Upper lobe of left lung (tissue), 4 donors: ENCODE data around the gene RNF114.
"Not testable (repeated sequence)": the region's sequence is repeated elsewhere in the genome, so short reads cannot be mapped to it uniquely, and the experiment has no call there.

ENCODE experiments used
- EP300 ChIP-seq, 4 donors: sonication (generic); formaldehyde crosslinking; IDR thresholded peaks; one replicate each; pipeline ENCODE4 v1.5.1; 2017; ENCODE audit warnings: antibody characterized with exemption in 4 of 4, control low read depth in 2 of 4
- POLR2A ChIP-seq, 4 donors: fragments of 450-650 bp; IDR thresholded peaks; one replicate each; pipeline ENCODE4 v1.5.1; 2016 to 2017; ENCODE audit warnings: antibody characterized with exemption in 4 of 4, mild to moderate bottlenecking in 2 of 4
- POLR2AphosphoS5 ChIP-seq, 2 donors: sonication (generic); formaldehyde crosslinking; IDR thresholded peaks; one replicate each; pipeline ENCODE4 v1.5.1; 2017; ENCODE audit warnings: antibody characterized with exemption in 2 of 2
- TF ChIP-seq, protein P1 (sequence below), 6 experiments: fragments of 450-650 bp in 4 of 6; fragments of 200-600 bp in 2 of 6; sonication (generic) in 2 of 6; IDR thresholded peaks; one replicate each; pipeline ENCODE4 v1.5.1; 2016 to 2019; ENCODE audit warnings: antibody characterized with exemption in 6 of 6

DNA sequence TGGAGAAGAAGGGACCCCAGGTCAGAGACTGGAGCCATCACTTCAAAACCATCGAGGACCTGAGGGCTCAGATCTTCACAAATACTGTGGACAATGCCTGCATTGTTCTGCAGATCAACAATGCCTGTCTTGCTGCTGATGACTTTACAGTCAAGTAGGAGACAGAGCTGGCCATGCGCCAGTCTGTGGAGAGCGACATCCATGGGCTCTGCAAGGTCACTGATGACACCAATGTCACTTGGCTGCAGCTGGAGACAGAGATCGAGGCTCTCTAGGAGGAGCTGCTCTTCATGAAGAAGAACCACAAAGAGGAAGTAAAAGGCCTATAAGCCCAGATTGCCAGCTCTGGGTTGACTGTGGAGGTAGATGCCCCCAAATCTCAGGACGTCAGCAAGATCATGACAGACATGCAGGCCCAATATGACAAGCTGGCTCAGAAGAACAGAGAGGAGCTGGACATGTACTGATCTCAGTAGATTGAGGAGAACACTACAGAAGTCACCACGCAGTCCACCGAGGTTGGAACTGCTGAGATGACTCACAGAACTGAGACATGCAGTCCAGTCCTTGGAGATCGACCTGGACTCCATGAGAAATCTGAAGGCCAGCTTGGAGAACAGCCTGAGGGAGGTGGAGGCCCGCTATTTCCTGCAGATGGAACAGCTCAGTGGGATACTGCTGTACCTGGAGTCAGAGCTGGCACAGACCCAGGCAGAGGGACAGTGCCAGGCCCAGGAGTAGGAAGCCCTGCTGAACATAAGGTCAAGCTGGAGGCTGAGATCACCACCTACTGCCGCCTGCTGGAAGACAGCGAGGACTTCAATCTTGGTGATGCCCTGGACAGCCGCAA, 21.1 kb downstream of the RNF114 start:
- TF ChIP-seq, protein P1, sequence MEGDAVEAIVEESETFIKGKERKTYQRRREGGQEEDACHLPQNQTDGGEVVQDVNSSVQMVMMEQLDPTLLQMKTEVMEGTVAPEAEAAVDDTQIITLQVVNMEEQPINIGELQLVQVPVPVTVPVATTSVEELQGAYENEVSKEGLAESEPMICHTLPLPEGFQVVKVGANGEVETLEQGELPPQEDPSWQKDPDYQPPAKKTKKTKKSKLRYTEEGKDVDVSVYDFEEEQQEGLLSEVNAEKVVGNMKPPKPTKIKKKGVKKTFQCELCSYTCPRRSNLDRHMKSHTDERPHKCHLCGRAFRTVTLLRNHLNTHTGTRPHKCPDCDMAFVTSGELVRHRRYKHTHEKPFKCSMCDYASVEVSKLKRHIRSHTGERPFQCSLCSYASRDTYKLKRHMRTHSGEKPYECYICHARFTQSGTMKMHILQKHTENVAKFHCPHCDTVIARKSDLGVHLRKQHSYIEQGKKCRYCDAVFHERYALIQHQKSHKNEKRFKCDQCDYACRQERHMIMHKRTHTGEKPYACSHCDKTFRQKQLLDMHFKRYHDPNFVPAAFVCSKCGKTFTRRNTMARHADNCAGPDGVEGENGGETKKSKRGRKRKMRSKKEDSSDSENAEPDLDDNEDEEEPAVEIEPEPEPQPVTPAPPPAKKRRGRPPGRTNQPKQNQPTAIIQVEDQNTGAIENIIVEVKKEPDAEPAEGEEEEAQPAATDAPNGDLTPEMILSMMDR (IDR thresholded peaks at IDR 0.05): not testable (repeated sequence)
- TF ChIP-seq POLR2A, POLR2AphosphoS5, EP300 (IDR thresholded peaks at IDR 0.05): not testable (repeated sequence)
